Measurements from ENCODE around the gene PPARD. TPM values are rescaled to one million over a fixed set of nuclear protein-coding genes. Genes with fewer than 3 reads are reported as not detected.
A peak's percentile ranks its signal among the peaks of the same experiment; 100 is the strongest.

Gene PPARD
- total RNA-seq, 1 donor from 2014 or later, result 27.0 TPM

GRCh38 chr6:35360349-35361138 is 18.2 kb downstream of the PPARD start:
- no peak for TF ChIP-seq CTCF (IDR thresholded peaks at IDR 0.05)
- no peak for DNase-seq (ENCODE audit: low spot score)
- H3K4me1 Mint-ChIP-seq (ENCODE audit: low read depth), result peaks cover 66% of the 10 kb centered on the region
- H3K27me3 Mint-ChIP-seq (ENCODE audit: low read depth), result no peaks in the 10 kb centered on the region
- no peak overlapping the region for H3K4me3 Mint-ChIP-seq (ENCODE audit: unreplicated experiment)
- no peaks in the 10 kb centered on the region for H3K9me3 Mint-ChIP-seq (ENCODE audit: low read depth)
- H3K27ac Mint-ChIP-seq (ENCODE audit: unreplicated experiment), result peak overlapping the region; percentile 82
- peaks cover 7% of the 10 kb centered on the region for H3K36me3 Mint-ChIP-seq (ENCODE audit: low read depth)

GRCh38 chr6:35362200-35362599 is 19.8 kb downstream of the PPARD start:
- H3K4me3 Mint-ChIP-seq (ENCODE audit: unreplicated experiment), result no peak overlapping the region
- H3K27ac Mint-ChIP-seq (ENCODE audit: unreplicated experiment), result peak overlapping the region; percentile 61
- peaks cover 2% of the 10 kb centered on the region for H3K36me3 Mint-ChIP-seq (ENCODE audit: low read depth)
- no peak for TF ChIP-seq CTCF (IDR thresholded peaks at IDR 0.05)
- no peaks in the 10 kb centered on the region for H3K9me3 Mint-ChIP-seq (ENCODE audit: low read depth)
- H3K4me1 Mint-ChIP-seq (ENCODE audit: low read depth), result peaks cover 78% of the 10 kb centered on the region
- H3K27me3 Mint-ChIP-seq (ENCODE audit: low read depth), result no peaks in the 10 kb centered on the region
- DNase-seq (ENCODE audit: low spot score), result no peak

- DNase-seq (ENCODE audit: low spot score), result no peak
- Mint-ChIP-seq H3K27me3 (ENCODE audit: low read depth) (no peaks in the 10 kb centered on the region), H3K4me3 (ENCODE audit: unreplicated experiment) (peak overlapping the region; percentile 52), H3K27ac (ENCODE audit: unreplicated experiment) (peak overlapping the region; percentile 92), H3K9me3 (ENCODE audit: low read depth) (no peaks in the 10 kb centered on the region), H3K36me3 (ENCODE audit: low read depth) (peaks cover 2% of the 10 kb centered on the region), H3K4me1 (ENCODE audit: low read depth) (peaks cover 78% of the 10 kb centered on the region)
- TF ChIP-seq CTCF (IDR thresholded peaks at IDR 0.05), result no peak
Measured at GRCh38 chr6:35363293-35363750, 21.0 kb downstream of the PPARD start.

- DNase-seq (ENCODE audit: low spot score), result no peak
- TF ChIP-seq CTCF (IDR thresholded peaks at IDR 0.05), result no peak
- H3K4me3 Mint-ChIP-seq (ENCODE audit: unreplicated experiment), result no peak overlapping the region
- peaks cover 77% of the 10 kb centered on the region for H3K4me1 Mint-ChIP-seq (ENCODE audit: low read depth)
- H3K36me3 Mint-ChIP-seq (ENCODE audit: low read depth), result peaks cover 2% of the 10 kb centered on the region
- no peaks in the 10 kb centered on the region for H3K9me3 Mint-ChIP-seq (ENCODE audit: low read depth)
- no peak overlapping the region for H3K27ac Mint-ChIP-seq (ENCODE audit: unreplicated experiment)
- no peaks in the 10 kb centered on the region for H3K27me3 Mint-ChIP-seq (ENCODE audit: low read depth)
Measured at GRCh38 chr6:35365594-35366203, 23.3 kb downstream of the PPARD start.

- no peak for DNase-seq (ENCODE audit: low spot score)
- no peak for TF ChIP-seq CTCF (IDR thresholded peaks at IDR 0.05)
- no peaks in the 10 kb centered on the region for H3K9me3 Mint-ChIP-seq (ENCODE audit: low read depth)
- H3K4me3 Mint-ChIP-seq (ENCODE audit: unreplicated experiment), result no peak overlapping the region
- peaks cover 77% of the 10 kb centered on the region for H3K4me1 Mint-ChIP-seq (ENCODE audit: low read depth)
- no peaks in the 10 kb centered on the region for H3K27me3 Mint-ChIP-seq (ENCODE audit: low read depth)
- H3K27ac Mint-ChIP-seq (ENCODE audit: unreplicated experiment), result peak overlapping the region; percentile 1
- peaks cover 2% of the 10 kb centered on the region for H3K36me3 Mint-ChIP-seq (ENCODE audit: low read depth)
Measured at GRCh38 chr6:35366204-35366596, 23.8 kb downstream of the PPARD start.

Data from chondrocyte (in vitro differentiated cells).